ENCODE results near the gene CEP89.
"Not testable (repeated sequence)": the region's sequence is repeated elsewhere in the genome, so short reads cannot be mapped to it uniquely, and the experiment has no call there.

CEP89 gene

GRCh38 chr19:32971715-32972540, at the start of gene CEP89, which contains the start of gene FAAP24:
TSS of gene CEP89 (minus strand) at chr19:32971958. CDS start at chr19:32971874, 84 bp downstream.
TSS of gene FAAP24 (plus strand) at chr19:32972242. CDS start at chr19:32973197, 955 bp downstream.
- DNase-seq, result peak; percentile 99

- DNase-seq, result not testable (repeated sequence)
Measured at GRCh38 chr19:33010891-33011290, 39.1 kb upstream of the CEP89 start.

GRCh38 chr19:33008738-33009137, 37.0 kb upstream of the CEP89 start:
- DNase-seq, result no peak

GRCh38 chr19:33005440-33005839, 33.7 kb upstream of the CEP89 start:
- no peak for DNase-seq

GRCh38 chr19:33003424-33004024, 31.8 kb upstream of the CEP89 start:
- DNase-seq, result not testable (repeated sequence)

GRCh38 chr19:33002126-33002865, 30.5 kb upstream of the CEP89 start:
- not testable (repeated sequence) for DNase-seq

- no peak for DNase-seq
Measured at GRCh38 chr19:33000910-33001309, 29.2 kb upstream of the CEP89 start.

GRCh38 chr19:33000510-33000909, 28.8 kb upstream of the CEP89 start:
- no peak for DNase-seq

- DNase-seq, result no peak
Measured at GRCh38 chr19:32998722-32999121, 27.0 kb upstream of the CEP89 start.

- no peak for DNase-seq
Measured at GRCh38 chr19:32997716-32998355, 26.1 kb upstream of the CEP89 start.

- not testable (repeated sequence) for DNase-seq
Measured at GRCh38 chr19:32997061-32997464, 25.3 kb upstream of the CEP89 start.

- DNase-seq, result not testable (repeated sequence)
Measured at GRCh38 chr19:32995966-32996365, 24.2 kb upstream of the CEP89 start.

- no peak for DNase-seq
Measured at GRCh38 chr19:32988724-32989123, 17.0 kb upstream of the CEP89 start.

GRCh38 chr19:32988254-32988653, 16.5 kb upstream of the CEP89 start:
- DNase-seq, result not testable (repeated sequence)

GRCh38 chr19:32982488-32982887, 10.7 kb upstream of the CEP89 start:
- not testable (repeated sequence) for DNase-seq

GRCh38 chr19:32979807-32980206, 8.0 kb upstream of the CEP89 start:
- DNase-seq, result not testable (repeated sequence)

GRCh38 chr19:32977813-32978212, 6.1 kb upstream of the CEP89 start:
- not testable (repeated sequence) for DNase-seq

GRCh38 chr19:32977280-32977679, 5.5 kb upstream of the CEP89 start:
- DNase-seq, result no peak

GRCh38 chr19:32976223-32976805, 4.6 kb upstream of the CEP89 start:
- DNase-seq, result peak; percentile 84

GRCh38 chr19:32971012-32971595, 654 bp downstream of the CEP89 start:
- no peak for DNase-seq

- DNase-seq, result no peak
Measured at GRCh38 chr19:32969549-32969948, 2.2 kb downstream of the CEP89 start.

GRCh38 chr19:32966750-32967149, 5.0 kb downstream of the CEP89 start:
- no peak for DNase-seq

Data from NCI-H1694 (cell line).